Measurements from ENCODE around the gene A2ML1. TPM values are rescaled to one million over a fixed set of nuclear protein-coding genes. Genes with fewer than 3 reads are reported as not detected.
"Not testable (repeated sequence)": the region's sequence is repeated elsewhere in the genome, so short reads cannot be mapped to it uniquely, and the experiment has no call there.

A2ML1 gene
- total RNA-seq, 3 donors from 2014 or later, result not detected

GRCh38 chr12:8914716-8915526 is 92.5 kb downstream of the A2ML1 start:
- peak; percentile 89 to 94 for ATAC-seq
- Mint-ChIP-seq H3K4me1 (ENCODE audit: low read depth) (peaks cover 15% of the 10 kb centered on the region), H3K9me3 (no peaks in the 10 kb centered on the region), H3K27me3 (ENCODE audit: low read depth) (no peaks in the 10 kb centered on the region), H3K36me3 (ENCODE audit: insufficient read depth) (peaks cover 4% of the 10 kb centered on the region), H3K4me3 (no peak overlapping the region)
- DNase-seq, result peak; percentile 41

- H3K9me3 Mint-ChIP-seq, result no peaks in the 10 kb centered on the region
- H3K4me1 Mint-ChIP-seq (ENCODE audit: low read depth), result peaks cover 15% of the 10 kb centered on the region
- H3K36me3 Mint-ChIP-seq (ENCODE audit: insufficient read depth), result peaks cover 8% of the 10 kb centered on the region
- ATAC-seq, result no peak
- no peaks in the 10 kb centered on the region for H3K27me3 Mint-ChIP-seq (ENCODE audit: low read depth)
- no peak overlapping the region for H3K4me3 Mint-ChIP-seq
- no peak for DNase-seq
Measured at GRCh38 chr12:8916154-8916553, 93.7 kb downstream of the A2ML1 start.

- H3K9me3 Mint-ChIP-seq, result no peaks in the 10 kb centered on the region
- no peak overlapping the region for H3K4me3 Mint-ChIP-seq
- H3K4me1 Mint-ChIP-seq (ENCODE audit: low read depth), result peaks cover 15% of the 10 kb centered on the region
- no peak for DNase-seq
- peaks cover 12% of the 10 kb centered on the region for H3K36me3 Mint-ChIP-seq (ENCODE audit: insufficient read depth)
- no peak for ATAC-seq
- H3K27me3 Mint-ChIP-seq (ENCODE audit: low read depth), result no peaks in the 10 kb centered on the region
Measured at GRCh38 chr12:8917031-8917430, 94.6 kb downstream of the A2ML1 start.

- Mint-ChIP-seq H3K9me3 (no peaks in the 10 kb centered on the region), H3K4me1 (ENCODE audit: low read depth) (peaks cover 14% of the 10 kb centered on the region), H3K36me3 (ENCODE audit: insufficient read depth) (peaks cover 18% of the 10 kb centered on the region), H3K27me3 (ENCODE audit: low read depth) (no peaks in the 10 kb centered on the region), H3K4me3 (no peak overlapping the region)
- DNase-seq (no peak), ATAC-seq (no peak)
Measured at GRCh38 chr12:8917751-8918150, 95.3 kb downstream of the A2ML1 start.

- H3K9me3 Mint-ChIP-seq; H3K27me3 Mint-ChIP-seq (ENCODE audit: low read depth); ATAC-seq; H3K4me3 Mint-ChIP-seq; DNase-seq; H3K4me1 Mint-ChIP-seq (ENCODE audit: low read depth): not testable (repeated sequence)
- peaks cover 26% of the 10 kb centered on the region for H3K36me3 Mint-ChIP-seq (ENCODE audit: insufficient read depth)
Measured at GRCh38 chr12:8919643-8920042, 97.2 kb downstream of the A2ML1 start.

- no peaks in the 10 kb centered on the region for H3K9me3 Mint-ChIP-seq
- no peaks in the 10 kb centered on the region for H3K27me3 Mint-ChIP-seq (ENCODE audit: low read depth)
- ATAC-seq (no peak), DNase-seq (no peak)
- no peak overlapping the region for H3K4me3 Mint-ChIP-seq
- peaks cover 27% of the 10 kb centered on the region for H3K36me3 Mint-ChIP-seq (ENCODE audit: insufficient read depth)
- no peaks in the 10 kb centered on the region for H3K4me1 Mint-ChIP-seq (ENCODE audit: low read depth)
Measured at GRCh38 chr12:8922544-8922943, 100.1 kb downstream of the A2ML1 start.

Other genes with a start within 250 kb of the A2ML1 start
- gene AICDA, start 209.8 kb upstream of the A2ML1 start, total RNA-seq, result not detected
- not detected for gene MFAP5, start 159.8 kb upstream of the A2ML1 start, total RNA-seq
- 1 to 10 TPM; 5.7 to 7.7 (median 6.0) TPM for gene RIMKLB, start 124.6 kb upstream of the A2ML1 start, total RNA-seq
- gene PHC1, start 91.9 kb downstream of the A2ML1 start, total RNA-seq, result 10 to 100 TPM; 10.3 to 15.5 (median 12.1) TPM
- gene M6PR, start 127.0 kb downstream of the A2ML1 start, total RNA-seq, result 100 to 1,000 TPM; 192 to 217 (median 203) TPM
- gene KLRG1, start 166.9 kb downstream of the A2ML1 start, total RNA-seq, result 1 to 10 TPM; 2.3 to 7.6 (median 5.4) TPM

Measured in activated T-cell treated with anti-CD3 and anti-CD28 coated beads, Interleukin-2, amount 50 U/mL, for 4 hours (primary cell).